ENCODE results near the gene SGIP1.

GRCh38 chr1:66618390-66618789 lies 84.4 kb downstream of the SGIP1 start:
- no peak for TF ChIP-seq CTCF (IDR thresholded peaks at IDR 0.05; ENCODE audit: low read length)
- TF ChIP-seq EZH2 (optimal IDR thresholded peaks at IDR 0.05; ENCODE audit: low read depth, low read length), result no peak
- TF ChIP-seq EZH2phosphoT487 (IDR thresholded peaks at IDR 0.05; ENCODE audit: low read length), result no peak
